ENCODE data around the gene IQGAP3. TPM values are rescaled to one million over a fixed set of nuclear protein-coding genes. Genes with fewer than 3 reads are reported as not detected.

IQGAP3 gene
- total RNA-seq, 1 donor from 2014 or later: 9.8 TPM

DNA sequence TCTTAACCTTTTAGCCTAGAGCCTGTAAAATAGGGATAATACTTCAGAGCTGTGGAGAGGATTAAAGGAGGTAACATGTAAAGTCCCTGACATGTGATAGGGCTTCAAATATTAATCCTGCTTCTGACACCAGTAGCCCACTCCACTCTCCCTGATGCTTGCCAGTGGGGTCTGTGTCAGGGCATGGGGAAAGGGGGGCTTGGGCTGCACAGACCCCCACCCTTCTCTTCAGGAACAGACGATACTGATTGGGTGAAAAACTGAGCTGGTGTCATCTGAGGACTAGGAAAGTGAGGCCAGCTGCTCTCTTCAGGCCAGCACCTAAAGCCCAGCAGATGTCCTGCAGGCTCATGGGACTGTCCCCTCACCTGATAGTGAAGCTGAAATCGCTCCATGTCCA is 44.8 kb downstream of the IQGAP3 start:
- DNase-seq (ENCODE audit: low spot score): no peak
- no peaks in the 10 kb centered on the region for H3K27me3 Mint-ChIP-seq (ENCODE audit: low read depth)
- H3K27ac Mint-ChIP-seq (ENCODE audit: unreplicated experiment): no peak overlapping the region
- no peaks in the 10 kb centered on the region for H3K9me3 Mint-ChIP-seq (ENCODE audit: low read depth)
- peaks cover 2% of the 10 kb centered on the region for H3K4me1 Mint-ChIP-seq (ENCODE audit: low read depth)
- H3K4me3 Mint-ChIP-seq (ENCODE audit: unreplicated experiment): no peak overlapping the region
- peaks cover 1% of the 10 kb centered on the region for H3K36me3 Mint-ChIP-seq (ENCODE audit: low read depth)
- TF ChIP-seq, protein P1, sequence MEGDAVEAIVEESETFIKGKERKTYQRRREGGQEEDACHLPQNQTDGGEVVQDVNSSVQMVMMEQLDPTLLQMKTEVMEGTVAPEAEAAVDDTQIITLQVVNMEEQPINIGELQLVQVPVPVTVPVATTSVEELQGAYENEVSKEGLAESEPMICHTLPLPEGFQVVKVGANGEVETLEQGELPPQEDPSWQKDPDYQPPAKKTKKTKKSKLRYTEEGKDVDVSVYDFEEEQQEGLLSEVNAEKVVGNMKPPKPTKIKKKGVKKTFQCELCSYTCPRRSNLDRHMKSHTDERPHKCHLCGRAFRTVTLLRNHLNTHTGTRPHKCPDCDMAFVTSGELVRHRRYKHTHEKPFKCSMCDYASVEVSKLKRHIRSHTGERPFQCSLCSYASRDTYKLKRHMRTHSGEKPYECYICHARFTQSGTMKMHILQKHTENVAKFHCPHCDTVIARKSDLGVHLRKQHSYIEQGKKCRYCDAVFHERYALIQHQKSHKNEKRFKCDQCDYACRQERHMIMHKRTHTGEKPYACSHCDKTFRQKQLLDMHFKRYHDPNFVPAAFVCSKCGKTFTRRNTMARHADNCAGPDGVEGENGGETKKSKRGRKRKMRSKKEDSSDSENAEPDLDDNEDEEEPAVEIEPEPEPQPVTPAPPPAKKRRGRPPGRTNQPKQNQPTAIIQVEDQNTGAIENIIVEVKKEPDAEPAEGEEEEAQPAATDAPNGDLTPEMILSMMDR (IDR thresholded peaks at IDR 0.05): no peak

DNA sequence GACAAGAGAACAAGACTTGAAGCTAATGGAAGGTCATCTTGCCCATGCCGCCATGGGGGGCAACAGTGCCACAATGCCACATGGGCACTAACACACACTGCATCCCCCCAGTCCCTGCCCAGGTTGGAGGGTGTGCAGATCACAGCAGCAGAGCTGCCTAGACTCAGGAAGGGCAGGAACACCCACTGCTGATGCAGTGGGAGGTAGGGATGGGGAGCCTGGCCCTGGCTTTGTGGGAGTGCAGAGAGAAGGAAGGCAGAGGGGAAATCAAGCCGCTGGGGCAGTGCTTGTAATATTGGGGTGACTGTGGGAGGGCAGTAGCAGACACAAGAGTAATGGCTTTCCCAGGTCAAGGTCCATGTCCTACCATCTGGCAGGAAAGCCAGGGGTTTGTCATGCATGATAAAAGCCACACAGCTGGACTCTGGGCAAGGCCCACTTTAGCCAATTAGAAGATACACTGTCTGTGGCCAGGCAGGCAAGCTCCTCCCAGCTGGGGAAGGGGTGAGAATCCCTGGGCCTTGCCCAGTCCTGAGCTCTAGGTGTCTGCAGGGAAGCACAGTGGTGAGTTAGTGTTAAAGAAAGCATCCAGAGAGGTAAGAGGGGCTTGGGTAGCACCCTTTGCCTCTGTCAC is 46.4 kb downstream of the IQGAP3 start:
- H3K27ac Mint-ChIP-seq (ENCODE audit: unreplicated experiment): no peak overlapping the region
- no peaks in the 10 kb centered on the region for H3K27me3 Mint-ChIP-seq (ENCODE audit: low read depth)
- peak; percentile 63 for DNase-seq (ENCODE audit: low spot score)
- H3K4me1 Mint-ChIP-seq (ENCODE audit: low read depth): peaks cover 2% of the 10 kb centered on the region
- H3K36me3 Mint-ChIP-seq (ENCODE audit: low read depth): peaks cover 1% of the 10 kb centered on the region
- H3K4me3 Mint-ChIP-seq (ENCODE audit: unreplicated experiment): no peak overlapping the region
- H3K9me3 Mint-ChIP-seq (ENCODE audit: low read depth): no peaks in the 10 kb centered on the region
- TF ChIP-seq, protein P1 (IDR thresholded peaks at IDR 0.05): no peak

DNA sequence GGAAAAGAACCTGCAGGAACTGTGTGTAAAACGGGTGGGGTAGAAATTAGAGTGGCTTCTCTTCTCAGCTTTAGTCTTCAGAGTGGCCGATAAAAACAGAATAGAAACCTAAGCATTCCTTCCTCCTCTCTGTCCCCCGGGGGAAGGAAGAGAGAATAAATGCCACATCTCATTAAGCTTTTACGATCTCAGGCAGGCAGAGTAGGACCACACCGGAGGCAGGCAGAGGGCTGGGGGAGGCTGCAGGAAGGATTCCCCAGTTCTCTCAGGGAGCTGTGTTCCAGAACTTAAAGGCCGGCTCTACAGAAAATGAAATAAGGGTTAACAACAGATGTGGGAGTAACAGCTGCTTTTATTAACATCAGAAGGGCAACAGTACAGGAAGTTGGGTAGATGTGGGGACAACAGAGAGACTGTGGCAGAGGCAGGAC is 47.3 kb downstream of the IQGAP3 start:
- no peak overlapping the region for H3K4me3 Mint-ChIP-seq (ENCODE audit: unreplicated experiment)
- H3K27me3 Mint-ChIP-seq (ENCODE audit: low read depth): no peaks in the 10 kb centered on the region
- DNase-seq (ENCODE audit: low spot score): no peak
- H3K9me3 Mint-ChIP-seq (ENCODE audit: low read depth): no peaks in the 10 kb centered on the region
- TF ChIP-seq, protein P1 (IDR thresholded peaks at IDR 0.05): no peak
- no peak overlapping the region for H3K27ac Mint-ChIP-seq (ENCODE audit: unreplicated experiment)
- peaks cover 2% of the 10 kb centered on the region for H3K4me1 Mint-ChIP-seq (ENCODE audit: low read depth)
- peaks cover 1% of the 10 kb centered on the region for H3K36me3 Mint-ChIP-seq (ENCODE audit: low read depth)

DNA sequence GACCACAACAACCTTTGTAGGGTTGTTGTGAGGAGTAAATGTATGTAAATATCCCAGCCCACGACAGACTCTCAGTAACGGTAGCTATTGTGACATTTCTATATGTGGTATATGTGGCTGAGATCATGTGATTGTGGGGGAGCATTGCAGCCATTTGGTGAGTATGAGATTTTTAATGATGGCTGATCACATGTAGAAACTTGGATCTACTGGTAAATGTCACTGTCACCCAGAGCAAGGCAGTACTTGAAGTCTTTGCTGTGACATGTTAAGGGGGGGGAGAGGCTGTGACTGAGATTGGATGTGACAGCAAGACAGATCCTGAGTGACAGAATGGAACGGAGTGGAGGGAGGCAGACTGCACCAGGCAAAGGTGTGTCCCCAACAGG is 47.9 kb downstream of the IQGAP3 start:
- DNase-seq (ENCODE audit: low spot score): no peak
- H3K27ac Mint-ChIP-seq (ENCODE audit: unreplicated experiment): no peak overlapping the region
- peaks cover 1% of the 10 kb centered on the region for H3K36me3 Mint-ChIP-seq (ENCODE audit: low read depth)
- H3K4me1 Mint-ChIP-seq (ENCODE audit: low read depth): peaks cover 2% of the 10 kb centered on the region
- TF ChIP-seq, protein P1 (IDR thresholded peaks at IDR 0.05): no peak
- no peak overlapping the region for H3K4me3 Mint-ChIP-seq (ENCODE audit: unreplicated experiment)
- no peaks in the 10 kb centered on the region for H3K9me3 Mint-ChIP-seq (ENCODE audit: low read depth)
- no peaks in the 10 kb centered on the region for H3K27me3 Mint-ChIP-seq (ENCODE audit: low read depth)

DNA sequence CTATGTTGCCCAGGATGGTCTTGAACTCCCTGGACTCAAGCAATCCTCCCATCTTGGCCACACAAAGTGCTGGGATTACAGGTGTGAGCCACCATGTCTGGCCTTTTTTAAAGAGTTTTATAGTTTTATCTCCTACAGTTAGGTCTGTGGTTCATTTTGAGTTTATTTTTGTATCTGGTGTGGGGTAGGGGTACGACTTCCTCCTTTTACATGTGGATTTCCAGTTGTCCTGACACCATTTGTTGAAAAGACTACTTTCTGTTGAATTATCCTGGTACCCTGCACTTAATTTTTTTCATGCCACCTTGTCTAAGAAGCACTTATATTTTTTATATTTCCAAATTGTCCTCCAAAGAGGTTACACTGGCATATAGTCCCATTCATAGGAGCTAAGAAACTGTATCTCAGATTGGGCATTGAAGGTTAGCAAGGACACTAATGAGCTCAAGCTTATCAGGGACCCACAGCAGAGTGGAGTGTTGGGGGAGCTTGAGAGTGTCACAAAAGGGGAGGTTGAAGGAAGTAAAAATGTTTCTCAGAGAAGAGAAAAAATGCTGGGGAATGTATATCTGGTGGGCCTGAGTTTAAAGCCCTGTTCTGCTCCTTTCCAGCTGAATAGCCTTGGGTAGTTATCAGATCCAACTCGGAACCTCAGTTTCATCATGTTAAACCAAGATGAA is 48.4 kb downstream of the IQGAP3 start:
- Mint-ChIP-seq H3K27me3 (ENCODE audit: low read depth) (no peaks in the 10 kb centered on the region), H3K36me3 (ENCODE audit: low read depth) (peaks cover 1% of the 10 kb centered on the region), H3K27ac (ENCODE audit: unreplicated experiment) (no peak overlapping the region), H3K4me1 (ENCODE audit: low read depth) (peaks cover 5% of the 10 kb centered on the region), H3K4me3 (ENCODE audit: unreplicated experiment) (no peak overlapping the region), H3K9me3 (ENCODE audit: low read depth) (no peaks in the 10 kb centered on the region)
- TF ChIP-seq, protein P1 (IDR thresholded peaks at IDR 0.05): no peak
- DNase-seq (ENCODE audit: low spot score): no peak
